ENCODE measurements around the gene ALDOC. TPM values are rescaled to one million over a fixed set of nuclear protein-coding genes. Genes with fewer than 3 reads are reported as not detected.

The ALDOC gene
- total and polyA plus RNA-seq, 10 of the 15 experiments (the other 5 are each of a cell fraction or from before 2014, with no cell fraction given) = 16.0 to 268 (median 78.2) TPM

GRCh38 chr17:28574526-28574925 is 2.2 kb downstream of the ALDOC start:
- DNase-seq (ENCODE audit: low read depth, low spot score) (no peak), ATAC-seq (no peak), FAIRE-seq (no peak)
- no peak overlapping the region for H3K27ac ChIP-seq (ENCODE audit: control insufficient read depth, insufficient read depth)
- 69% methylated on average over 7 of the region's 7 CpGs for WGBS (ENCODE audit: insufficient coverage, insufficient replicate concordance, low lambda C conversion rate, missing lambda C conversion rate)
- no peak overlapping the region for H2AFZ ChIP-seq (ENCODE audit: control insufficient read depth, low read depth, low read length)
- BruUV-seq (replicated peaks) = no TSS peak
- H3K79me2 ChIP-seq (ENCODE audit: control insufficient read depth, insufficient read depth, low read length) = peaks cover 42% of the 10 kb centered on the region
- ChIA-PET SMC1A (ENCODE audit: uncharacterized antibody, unreplicated experiment) (interaction anchor here (1.2 to 1.6 kb wide), 2 partner anchors 23 to 26 kb away, joined by 3 to 7 read pairs; no protein-coding TSS in a partner anchor), RAD21 (ENCODE audit: unreplicated experiment) (no interaction called here), CTCF (interaction anchor here (1.0 to 4.8 kb wide), 4 partner anchors 17 to 38 kb away, joined by 3 to 56 read pairs (median 6); no protein-coding TSS in a partner anchor), POLR2A (interaction anchor here (3.6 to 9.9 kb wide), 3 partner anchors 17 to 25 kb away, joined by 56 to 148 read pairs (median 91); partner anchors contain the start of genes SPAG5 and UNC119)
- no peak overlapping the region for H3K4me3 ChIP-seq
- no peaks in the 10 kb centered on the region for H4K20me1 ChIP-seq (ENCODE audit: control insufficient read depth, insufficient read depth)
- no peaks in the 10 kb centered on the region for H3K9me3 ChIP-seq (replicated peaks; ENCODE audit: control insufficient read depth, insufficient read depth, low read length)
- in situ Hi-C loops (cut with MboI) (loop anchor here (25.0 kb wide), 1 partner anchor 1087 kb away; no protein-coding TSS in a partner anchor), intact Hi-C loops (cut with micrococcal nuclease; ENCODE audit: unreplicated experiment) (loop anchor here (5.0 kb wide), 1 partner anchor 48 kb away; no protein-coding TSS in a partner anchor)
- H3K36me3 ChIP-seq (ENCODE audit: control insufficient read depth in 2 of 2, insufficient read depth in 2 of 2, low read length in 1 of 2) = peaks cover 7 to 21% of the 10 kb centered on the region in 2 experiments; a peak in 3 of 4 replicates
- no peak overlapping the region for H3K4me2 ChIP-seq (ENCODE audit: control insufficient read depth, insufficient read depth)
- H3K9ac ChIP-seq (ENCODE audit: control insufficient read depth, insufficient read depth, low read length) = no peak overlapping the region
- no peak for TF ChIP-seq EP300 (IDR thresholded peaks at IDR 0.05; ENCODE audit: borderline replicate concordance in 1 of 2, control insufficient read depth in 1 of 2, low read depth in 2 of 2, low read length in 2 of 2)
- no peaks in the 10 kb centered on the region for H3K27me3 ChIP-seq (replicated peaks in 1 of 2; ENCODE audit: control insufficient read depth in 2 of 2, insufficient read depth in 2 of 2, low read length in 1 of 2)
- H3K4me1 ChIP-seq (ENCODE audit: control insufficient read depth, insufficient read depth, low read length) = peaks cover 23% of the 10 kb centered on the region

DNA sequence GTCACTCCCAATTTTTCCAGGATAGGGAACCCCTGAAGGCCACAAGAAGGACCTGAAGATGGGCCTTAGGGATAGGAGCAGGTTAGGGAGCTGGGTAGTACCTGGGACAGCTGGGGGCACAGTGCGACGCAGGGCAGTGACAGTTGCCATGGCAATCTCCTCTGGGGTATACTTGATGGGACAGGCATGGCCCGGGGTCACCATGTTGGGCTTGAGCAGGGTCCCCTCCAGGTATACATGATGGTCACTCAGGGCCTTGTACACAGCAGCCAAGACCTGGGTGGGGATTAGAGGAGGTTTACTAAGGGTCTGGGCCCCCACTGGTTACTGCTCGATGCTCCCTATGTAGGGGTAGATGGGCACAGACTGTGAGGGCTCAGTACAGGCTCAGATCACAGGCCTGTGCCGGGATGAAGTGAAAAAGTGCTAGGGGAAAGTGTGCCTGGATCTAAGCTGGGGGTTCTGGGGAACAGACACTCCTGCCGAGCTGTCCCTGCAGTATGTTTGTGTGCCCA is 2.7 kb downstream of the ALDOC start:
- SMC1A ChIA-PET (ENCODE audit: uncharacterized antibody, unreplicated experiment) = interaction anchor here (1.1 to 1.2 kb wide), 2 partner anchors 24 to 25 kb away, joined by 3 read pairs; no protein-coding TSS in a partner anchor
- Histone ChIP-seq H3K4me1 (ENCODE audit: control insufficient read depth, insufficient read depth, low read length) (peaks cover 20% of the 10 kb centered on the region), H3K79me2 (ENCODE audit: control insufficient read depth, insufficient read depth, low read length) (peaks cover 47% of the 10 kb centered on the region), H3K4me3 (no peak overlapping the region), H3K4me2 (ENCODE audit: control insufficient read depth, insufficient read depth) (no peak overlapping the region), H3K36me3 (ENCODE audit: control insufficient read depth in 2 of 2, insufficient read depth in 2 of 2, low read length in 1 of 2) (peaks cover 7 to 21% of the 10 kb centered on the region in 2 experiments; a peak in 3 of 4 replicates), H3K9me3 (replicated peaks; ENCODE audit: control insufficient read depth, insufficient read depth, low read length) (no peaks in the 10 kb centered on the region), H2AFZ (ENCODE audit: control insufficient read depth, low read depth, low read length) (no peak overlapping the region), H3K9ac (ENCODE audit: control insufficient read depth, insufficient read depth, low read length) (no peak overlapping the region), H4K20me1 (ENCODE audit: control insufficient read depth, insufficient read depth) (no peaks in the 10 kb centered on the region), H3K27ac (ENCODE audit: control insufficient read depth, insufficient read depth) (no peak overlapping the region), H3K27me3 (replicated peaks in 1 of 2; ENCODE audit: control insufficient read depth in 2 of 2, insufficient read depth in 2 of 2, low read length in 1 of 2) (no peaks in the 10 kb centered on the region)
- DNase-seq (ENCODE audit: low read depth, low spot score) = no peak
- no peak for FAIRE-seq
- in situ Hi-C loops (cut with MboI) = loop anchor here (25.0 kb wide), 1 partner anchor 1087 kb away; no protein-coding TSS in a partner anchor
- CTCF ChIA-PET = interaction anchor here (1.0 to 4.8 kb wide), 2 partner anchors 24 to 25 kb away, joined by 3 to 56 read pairs; no protein-coding TSS in a partner anchor
- no TSS peak for BruUV-seq (replicated peaks)
- RAD21 ChIA-PET (ENCODE audit: unreplicated experiment) = no interaction called here
- POLR2A ChIA-PET = interaction anchor here (6.2 to 9.9 kb wide), 2 partner anchors 19 to 24 kb away, joined by 56 to 148 read pairs; partner anchors contain the start of gene UNC119
- ATAC-seq = no peak
- intact Hi-C loops (cut with micrococcal nuclease; ENCODE audit: unreplicated experiment) = loop anchor here (5.0 kb wide), 1 partner anchor 48 kb away; no protein-coding TSS in a partner anchor
- 94% methylated on average over 6 of the region's 6 CpGs for WGBS (ENCODE audit: insufficient coverage, insufficient replicate concordance, low lambda C conversion rate, missing lambda C conversion rate)
- TF ChIP-seq USF2 (IDR thresholded peaks at IDR 0.05; ENCODE audit: borderline replicate concordance, low read depth, low read length) (no peak), POLR2AphosphoS5 (IDR thresholded peaks at IDR 0.05; ENCODE audit: low read length) (no peak), IKZF1 (conservative IDR thresholded peaks at IDR 0.05) (no peak), CBX5 (IDR thresholded peaks at IDR 0.05; ENCODE audit: low read depth) (no peak), ESRRA (IDR thresholded peaks at IDR 0.05; ENCODE audit: low read length) (no peak), MTA2 (IDR thresholded peaks at IDR 0.05; ENCODE audit: low read depth) (no peak)
- TF ChIP-seq, protein P1, sequence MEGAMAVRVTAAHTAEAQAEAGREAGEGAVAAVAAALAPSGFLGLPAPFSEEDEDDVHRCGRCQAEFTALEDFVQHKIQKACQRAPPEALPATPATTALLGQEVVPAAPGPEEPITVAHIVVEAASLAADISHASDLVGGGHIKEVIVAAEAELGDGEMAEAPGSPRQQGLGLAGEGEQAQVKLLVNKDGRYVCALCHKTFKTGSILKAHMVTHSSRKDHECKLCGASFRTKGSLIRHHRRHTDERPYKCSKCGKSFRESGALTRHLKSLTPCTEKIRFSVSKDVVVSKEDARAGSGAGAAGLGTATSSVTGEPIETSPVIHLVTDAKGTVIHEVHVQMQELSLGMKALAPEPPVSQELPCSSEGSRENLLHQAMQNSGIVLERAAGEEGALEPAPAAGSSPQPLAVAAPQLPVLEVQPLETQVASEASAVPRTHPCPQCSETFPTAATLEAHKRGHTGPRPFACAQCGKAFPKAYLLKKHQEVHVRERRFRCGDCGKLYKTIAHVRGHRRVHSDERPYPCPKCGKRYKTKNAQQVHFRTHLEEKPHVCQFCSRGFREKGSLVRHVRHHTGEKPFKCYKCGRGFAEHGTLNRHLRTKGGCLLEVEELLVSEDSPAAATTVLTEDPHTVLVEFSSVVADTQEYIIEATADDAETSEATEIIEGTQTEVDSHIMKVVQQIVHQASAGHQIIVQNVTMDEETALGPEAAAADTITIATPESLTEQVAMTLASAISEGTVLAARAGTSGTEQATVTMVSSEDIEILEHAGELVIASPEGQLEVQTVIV (IDR thresholded peaks at IDR 0.05; ENCODE audit: borderline replicate concordance, partially characterized antibody) = no peak
